ENCODE measurements around the gene SLC5A7. TPM values are rescaled to one million over a fixed set of nuclear protein-coding genes. Genes with fewer than 3 reads are reported as not detected.

The SLC5A7 gene
- total RNA-seq, 1 donor from 2014 or later = not detected

- TF ChIP-seq CTCF (conservative IDR thresholded peaks at IDR 0.05; ENCODE audit: low read depth, low read length) = no peak
- no peak overlapping the region for H3K4me3 ChIP-seq (ENCODE audit: low read depth, low read length)
- DNase-seq (ENCODE audit: low read depth) = no peak
Observed at GRCh38 chr2:108026092-108026794, 39.9 kb downstream of the SLC5A7 start.

- no peak for TF ChIP-seq CTCF (conservative IDR thresholded peaks at IDR 0.05; ENCODE audit: low read depth, low read length)
- no peak for DNase-seq (ENCODE audit: low read depth)
- no peak overlapping the region for H3K4me3 ChIP-seq (ENCODE audit: low read depth, low read length)
Observed at GRCh38 chr2:108029496-108029895, 43.2 kb downstream of the SLC5A7 start.

GRCh38 chr2:108029912-108030311 lies 43.6 kb downstream of the SLC5A7 start:
- no peak for TF ChIP-seq CTCF (conservative IDR thresholded peaks at IDR 0.05; ENCODE audit: low read depth, low read length)
- no peak for DNase-seq (ENCODE audit: low read depth)
- no peak overlapping the region for H3K4me3 ChIP-seq (ENCODE audit: low read depth, low read length)

GRCh38 chr2:108031471-108031941 lies 45.2 kb downstream of the SLC5A7 start:
- no peak for TF ChIP-seq CTCF (conservative IDR thresholded peaks at IDR 0.05; ENCODE audit: low read depth, low read length)
- DNase-seq (ENCODE audit: low read depth) = no peak
- no peak overlapping the region for H3K4me3 ChIP-seq (ENCODE audit: low read depth, low read length)

GRCh38 chr2:108034843-108035242 lies 48.5 kb downstream of the SLC5A7 start:
- TF ChIP-seq CTCF (conservative IDR thresholded peaks at IDR 0.05; ENCODE audit: low read depth, low read length) = peak; percentile 29
- H3K4me3 ChIP-seq (ENCODE audit: low read depth, low read length) = no peak overlapping the region
- no peak for DNase-seq (ENCODE audit: low read depth)

- TF ChIP-seq CTCF (conservative IDR thresholded peaks at IDR 0.05; ENCODE audit: low read depth, low read length) = no peak
- no peak for DNase-seq (ENCODE audit: low read depth)
- H3K4me3 ChIP-seq (ENCODE audit: low read depth, low read length) = no peak overlapping the region
Observed at GRCh38 chr2:108048752-108049151, 62.4 kb downstream of the SLC5A7 start.

- TF ChIP-seq CTCF (conservative IDR thresholded peaks at IDR 0.05; ENCODE audit: low read depth, low read length) = no peak
- no peak overlapping the region for H3K4me3 ChIP-seq (ENCODE audit: low read depth, low read length)
- no peak for DNase-seq (ENCODE audit: low read depth)
Observed at GRCh38 chr2:108058576-108059137, 72.3 kb downstream of the SLC5A7 start.

All from epithelial cell of proximal tubule (primary cell).